H1 (cell line): ENCODE results near the gene ZNF407.

Experiments
- ASH2L ChIP-seq: fragments of 200-600, 300-600 bp; sonication (generic); IDR thresholded peaks from one replicate; pipeline ENCODE4 v1.7.1; 2017; ENCODE audit warnings: low read length
- CHD1 ChIP-seq: IDR thresholded peaks from 2 replicates; pipeline ENCODE4 v1.6.1; 2012; ENCODE audit warnings: low read depth, low read length, improper control_type of control experiment
- KDM5A ChIP-seq: fragments of 200-600 bp; IDR thresholded peaks from 2 replicates; pipeline ENCODE4 v1.7.1; 2012; ENCODE audit warnings: mild to moderate bottlenecking, low read length, inconsistent platforms, mixed read lengths
- NRF1 ChIP-seq: IDR thresholded peaks from 2 replicates; pipeline ENCODE4 v1.6.1; 2011; ENCODE audit warnings: mild to moderate bottlenecking, low read depth, low read length, improper control_type of control experiment
- POLR2A ChIP-seq, 2 experiments: IDR thresholded peaks; 1 replicate in 1 of 2; 2 replicates in 1 of 2; pipeline ENCODE4 v1.6.1; 2011; ENCODE audit warnings: low read depth in 2 of 2, low read length in 2 of 2, mild to moderate bottlenecking in 2 of 2; ENCODE audit errors: control extremely low read depth in 1 of 2
- POLR2AphosphoS5 ChIP-seq: IDR thresholded peaks from 2 replicates; pipeline ENCODE4 v1.6.1; 2011; ENCODE audit warnings: low read depth, low read length
- RFX5 ChIP-seq: IDR thresholded peaks from 2 replicates; pipeline ENCODE4 v1.6.1; 2011; ENCODE audit warnings: low read depth, low read length, improper control_type of control experiment, borderline replicate concordance
- SRF ChIP-seq: IDR thresholded peaks from 2 replicates; pipeline ENCODE4 v1.6.1; 2011; ENCODE audit warnings: mild to moderate bottlenecking, low read depth, low read length, moderate library complexity
- TF ChIP-seq, protein P1 (sequence below), 3 experiments: IDR thresholded peaks; 1 replicate in 2 of 3; 2 replicates in 1 of 3; pipeline versions ENCODE4 v1.5.1 to v1.6.1; 2011; ENCODE audit warnings: low read length in 3 of 3, mild to moderate bottlenecking in 3 of 3, inconsistent platforms in 2 of 3, low read depth in 1 of 3, moderate library complexity in 1 of 3; ENCODE audit not compliant: insufficient read depth in 1 of 3; ENCODE audit errors: control extremely low read depth in 1 of 3
- TF ChIP-seq, protein P2 (sequence below): fragments of 300-600 bp; sonication (generic); IDR thresholded peaks from 2 replicates; pipeline ENCODE4 v1.7.1; 2012; ENCODE audit warnings: low read length, moderate library complexity, mild to moderate bottlenecking, inconsistent platforms; ENCODE audit not compliant: insufficient replicate concordance
- TF ChIP-seq, protein P3 (sequence below): IDR thresholded peaks from 2 replicates; pipeline ENCODE4 v1.6.1; 2012; ENCODE audit warnings: inconsistent platforms
- TF ChIP-seq, protein P4 (sequence below): IDR thresholded peaks from 2 replicates; pipeline ENCODE4 v1.6.1; 2012; ENCODE audit warnings: low read length, inconsistent platforms

DNA sequence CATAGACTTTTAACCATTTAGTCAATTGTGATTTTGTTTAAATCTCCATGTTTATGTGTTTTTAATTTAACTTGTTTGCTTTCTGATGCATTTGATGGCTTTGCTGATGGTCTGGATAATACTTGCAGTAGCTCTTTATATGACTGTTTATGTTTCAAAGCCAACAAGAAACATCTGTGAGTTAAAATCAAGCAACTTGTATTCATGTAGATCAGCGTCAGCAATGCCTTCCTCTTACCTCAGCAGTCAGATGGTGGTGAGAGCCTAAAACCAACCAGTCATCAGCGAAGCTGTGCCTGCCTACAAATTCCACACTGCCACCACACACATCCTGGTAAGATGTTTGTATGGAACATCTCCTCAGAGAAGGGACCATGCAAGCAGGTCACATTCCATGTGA is 379.4 kb downstream of the ZNF407 start:
- TF ChIP-seq POLR2A (IDR thresholded peaks at IDR 0.05; ENCODE audit: control extremely low read depth in 1 of 2, low read depth in 2 of 2, low read length in 2 of 2) = no peak
- TF ChIP-seq, protein P1, sequence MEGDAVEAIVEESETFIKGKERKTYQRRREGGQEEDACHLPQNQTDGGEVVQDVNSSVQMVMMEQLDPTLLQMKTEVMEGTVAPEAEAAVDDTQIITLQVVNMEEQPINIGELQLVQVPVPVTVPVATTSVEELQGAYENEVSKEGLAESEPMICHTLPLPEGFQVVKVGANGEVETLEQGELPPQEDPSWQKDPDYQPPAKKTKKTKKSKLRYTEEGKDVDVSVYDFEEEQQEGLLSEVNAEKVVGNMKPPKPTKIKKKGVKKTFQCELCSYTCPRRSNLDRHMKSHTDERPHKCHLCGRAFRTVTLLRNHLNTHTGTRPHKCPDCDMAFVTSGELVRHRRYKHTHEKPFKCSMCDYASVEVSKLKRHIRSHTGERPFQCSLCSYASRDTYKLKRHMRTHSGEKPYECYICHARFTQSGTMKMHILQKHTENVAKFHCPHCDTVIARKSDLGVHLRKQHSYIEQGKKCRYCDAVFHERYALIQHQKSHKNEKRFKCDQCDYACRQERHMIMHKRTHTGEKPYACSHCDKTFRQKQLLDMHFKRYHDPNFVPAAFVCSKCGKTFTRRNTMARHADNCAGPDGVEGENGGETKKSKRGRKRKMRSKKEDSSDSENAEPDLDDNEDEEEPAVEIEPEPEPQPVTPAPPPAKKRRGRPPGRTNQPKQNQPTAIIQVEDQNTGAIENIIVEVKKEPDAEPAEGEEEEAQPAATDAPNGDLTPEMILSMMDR (IDR thresholded peaks at IDR 0.05; ENCODE audit: control extremely low read depth in 1 of 3, insufficient read depth in 1 of 3, low read depth in 1 of 3, low read length in 3 of 3) = no peak
- TF ChIP-seq KDM5A = no peak
- TF ChIP-seq RFX5 = no peak
- TF ChIP-seq CHD1 = no peak
- TF ChIP-seq NRF1 = no peak
- no peak for TF ChIP-seq ASH2L
- no peak for TF ChIP-seq SRF
- TF ChIP-seq, protein P2, sequence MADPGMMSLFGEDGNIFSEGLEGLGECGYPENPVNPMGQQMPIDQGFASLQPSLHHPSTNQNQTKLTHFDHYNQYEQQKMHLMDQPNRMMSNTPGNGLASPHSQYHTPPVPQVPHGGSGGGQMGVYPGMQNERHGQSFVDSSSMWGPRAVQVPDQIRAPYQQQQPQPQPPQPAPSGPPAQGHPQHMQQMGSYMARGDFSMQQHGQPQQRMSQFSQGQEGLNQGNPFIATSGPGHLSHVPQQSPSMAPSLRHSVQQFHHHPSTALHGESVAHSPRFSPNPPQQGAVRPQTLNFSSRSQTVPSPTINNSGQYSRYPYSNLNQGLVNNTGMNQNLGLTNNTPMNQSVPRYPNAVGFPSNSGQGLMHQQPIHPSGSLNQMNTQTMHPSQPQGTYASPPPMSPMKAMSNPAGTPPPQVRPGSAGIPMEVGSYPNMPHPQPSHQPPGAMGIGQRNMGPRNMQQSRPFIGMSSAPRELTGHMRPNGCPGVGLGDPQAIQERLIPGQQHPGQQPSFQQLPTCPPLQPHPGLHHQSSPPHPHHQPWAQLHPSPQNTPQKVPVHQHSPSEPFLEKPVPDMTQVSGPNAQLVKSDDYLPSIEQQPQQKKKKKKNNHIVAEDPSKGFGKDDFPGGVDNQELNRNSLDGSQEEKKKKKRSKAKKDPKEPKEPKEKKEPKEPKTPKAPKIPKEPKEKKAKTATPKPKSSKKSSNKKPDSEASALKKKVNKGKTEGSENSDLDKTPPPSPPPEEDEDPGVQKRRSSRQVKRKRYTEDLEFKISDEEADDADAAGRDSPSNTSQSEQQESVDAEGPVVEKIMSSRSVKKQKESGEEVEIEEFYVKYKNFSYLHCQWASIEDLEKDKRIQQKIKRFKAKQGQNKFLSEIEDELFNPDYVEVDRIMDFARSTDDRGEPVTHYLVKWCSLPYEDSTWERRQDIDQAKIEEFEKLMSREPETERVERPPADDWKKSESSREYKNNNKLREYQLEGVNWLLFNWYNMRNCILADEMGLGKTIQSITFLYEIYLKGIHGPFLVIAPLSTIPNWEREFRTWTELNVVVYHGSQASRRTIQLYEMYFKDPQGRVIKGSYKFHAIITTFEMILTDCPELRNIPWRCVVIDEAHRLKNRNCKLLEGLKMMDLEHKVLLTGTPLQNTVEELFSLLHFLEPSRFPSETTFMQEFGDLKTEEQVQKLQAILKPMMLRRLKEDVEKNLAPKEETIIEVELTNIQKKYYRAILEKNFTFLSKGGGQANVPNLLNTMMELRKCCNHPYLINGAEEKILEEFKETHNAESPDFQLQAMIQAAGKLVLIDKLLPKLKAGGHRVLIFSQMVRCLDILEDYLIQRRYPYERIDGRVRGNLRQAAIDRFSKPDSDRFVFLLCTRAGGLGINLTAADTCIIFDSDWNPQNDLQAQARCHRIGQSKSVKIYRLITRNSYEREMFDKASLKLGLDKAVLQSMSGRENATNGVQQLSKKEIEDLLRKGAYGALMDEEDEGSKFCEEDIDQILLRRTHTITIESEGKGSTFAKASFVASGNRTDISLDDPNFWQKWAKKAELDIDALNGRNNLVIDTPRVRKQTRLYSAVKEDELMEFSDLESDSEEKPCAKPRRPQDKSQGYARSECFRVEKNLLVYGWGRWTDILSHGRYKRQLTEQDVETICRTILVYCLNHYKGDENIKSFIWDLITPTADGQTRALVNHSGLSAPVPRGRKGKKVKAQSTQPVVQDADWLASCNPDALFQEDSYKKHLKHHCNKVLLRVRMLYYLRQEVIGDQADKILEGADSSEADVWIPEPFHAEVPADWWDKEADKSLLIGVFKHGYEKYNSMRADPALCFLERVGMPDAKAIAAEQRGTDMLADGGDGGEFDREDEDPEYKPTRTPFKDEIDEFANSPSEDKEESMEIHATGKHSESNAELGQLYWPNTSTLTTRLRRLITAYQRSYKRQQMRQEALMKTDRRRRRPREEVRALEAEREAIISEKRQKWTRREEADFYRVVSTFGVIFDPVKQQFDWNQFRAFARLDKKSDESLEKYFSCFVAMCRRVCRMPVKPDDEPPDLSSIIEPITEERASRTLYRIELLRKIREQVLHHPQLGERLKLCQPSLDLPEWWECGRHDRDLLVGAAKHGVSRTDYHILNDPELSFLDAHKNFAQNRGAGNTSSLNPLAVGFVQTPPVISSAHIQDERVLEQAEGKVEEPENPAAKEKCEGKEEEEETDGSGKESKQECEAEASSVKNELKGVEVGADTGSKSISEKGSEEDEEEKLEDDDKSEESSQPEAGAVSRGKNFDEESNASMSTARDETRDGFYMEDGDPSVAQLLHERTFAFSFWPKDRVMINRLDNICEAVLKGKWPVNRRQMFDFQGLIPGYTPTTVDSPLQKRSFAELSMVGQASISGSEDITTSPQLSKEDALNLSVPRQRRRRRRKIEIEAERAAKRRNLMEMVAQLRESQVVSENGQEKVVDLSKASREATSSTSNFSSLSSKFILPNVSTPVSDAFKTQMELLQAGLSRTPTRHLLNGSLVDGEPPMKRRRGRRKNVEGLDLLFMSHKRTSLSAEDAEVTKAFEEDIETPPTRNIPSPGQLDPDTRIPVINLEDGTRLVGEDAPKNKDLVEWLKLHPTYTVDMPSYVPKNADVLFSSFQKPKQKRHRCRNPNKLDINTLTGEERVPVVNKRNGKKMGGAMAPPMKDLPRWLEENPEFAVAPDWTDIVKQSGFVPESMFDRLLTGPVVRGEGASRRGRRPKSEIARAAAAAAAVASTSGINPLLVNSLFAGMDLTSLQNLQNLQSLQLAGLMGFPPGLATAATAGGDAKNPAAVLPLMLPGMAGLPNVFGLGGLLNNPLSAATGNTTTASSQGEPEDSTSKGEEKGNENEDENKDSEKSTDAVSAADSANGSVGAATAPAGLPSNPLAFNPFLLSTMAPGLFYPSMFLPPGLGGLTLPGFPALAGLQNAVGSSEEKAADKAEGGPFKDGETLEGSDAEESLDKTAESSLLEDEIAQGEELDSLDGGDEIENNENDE = no peak
- TF ChIP-seq POLR2AphosphoS5 = no peak
- TF ChIP-seq, protein P3, sequence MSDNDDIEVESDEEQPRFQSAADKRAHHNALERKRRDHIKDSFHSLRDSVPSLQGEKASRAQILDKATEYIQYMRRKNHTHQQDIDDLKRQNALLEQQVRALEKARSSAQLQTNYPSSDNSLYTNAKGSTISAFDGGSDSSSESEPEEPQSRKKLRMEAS = no peak
- TF ChIP-seq, protein P4, sequence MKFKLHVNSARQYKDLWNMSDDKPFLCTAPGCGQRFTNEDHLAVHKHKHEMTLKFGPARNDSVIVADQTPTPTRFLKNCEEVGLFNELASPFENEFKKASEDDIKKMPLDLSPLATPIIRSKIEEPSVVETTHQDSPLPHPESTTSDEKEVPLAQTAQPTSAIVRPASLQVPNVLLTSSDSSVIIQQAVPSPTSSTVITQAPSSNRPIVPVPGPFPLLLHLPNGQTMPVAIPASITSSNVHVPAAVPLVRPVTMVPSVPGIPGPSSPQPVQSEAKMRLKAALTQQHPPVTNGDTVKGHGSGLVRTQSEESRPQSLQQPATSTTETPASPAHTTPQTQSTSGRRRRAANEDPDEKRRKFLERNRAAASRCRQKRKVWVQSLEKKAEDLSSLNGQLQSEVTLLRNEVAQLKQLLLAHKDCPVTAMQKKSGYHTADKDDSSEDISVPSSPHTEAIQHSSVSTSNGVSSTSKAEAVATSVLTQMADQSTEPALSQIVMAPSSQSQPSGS = no peak
